T-cell (primary cell): ENCODE data around the gene JPH2. TPM values are rescaled to one million over a fixed set of nuclear protein-coding genes. Genes with fewer than 3 reads are reported as not detected.
A peak's percentile ranks its signal among the peaks of the same experiment; 100 is the strongest.

Source experiments
- ATAC-seq, 4 experiments: fragments of 200-7000 bp in 3 of 4; fragments of 150-1000 bp in 1 of 4; cut with Tn5 transposase; replicated peaks in 1 of 4; 1 replicate in 3 of 4; 2 replicates in 1 of 4; pipeline ENCODE4 v1.10.0; 2021; ENCODE audit warnings: moderate library complexity in 3 of 4, mild to moderate bottlenecking in 2 of 4, moderate number of reproducible peaks in 1 of 4
- CTCF ChIA-PET, 2 donors: fragments of 300-600 bp; sonication (Branson Sonifier 250); formaldehyde crosslinking; loops; one replicate each; lab custom pipeline; 2022; ENCODE audit warnings: antibody characterized with exemption in 2 of 2; lab: Charles Lee
- POLR2A ChIA-PET, 2 donors: fragments of 300-600 bp; sonication (Branson Sonifier 250); formaldehyde crosslinking; loops; one replicate each; lab custom pipeline; 2022; ENCODE audit warnings: antibody characterized with exemption in 2 of 2; lab: Charles Lee
- DNase-seq, 35 experiments: peaks; one replicate each; pipeline versions ENCODE4 v3.0.0 to v3.0.0-alpha.2; 2013 to 2023
- H3K27ac ChIP-seq: one replicate; pipeline ENCODE4 v1.5.1; 2013; ENCODE audit warnings: low read length
- H3K27me3 ChIP-seq, 2 experiments: replicated peaks in 1 of 2; 1 replicate in 1 of 2; 2 replicates in 1 of 2; pipeline versions ENCODE4 v1.6.1 to v1.7.0; 2013; ENCODE audit warnings: low read length in 1 of 2, mixed read lengths in 1 of 2; ENCODE audit not compliant: control insufficient read depth in 2 of 2, insufficient read depth in 2 of 2; ENCODE audit errors: extremely low read depth in 1 of 2
- H3K36me3 ChIP-seq, 2 donors: 1 replicate in 1 of 2; 2 replicates in 1 of 2; pipeline versions ENCODE4 v1.6.1 to v1.7.0; 2013; ENCODE audit warnings: low read length in 1 of 2; ENCODE audit not compliant: control insufficient read depth in 2 of 2, insufficient read depth in 1 of 2; ENCODE audit errors: extremely low read depth in 1 of 2
- H3K4me1 ChIP-seq, 2 experiments: 1 replicate in 1 of 2; 2 replicates in 1 of 2; pipeline versions ENCODE4 v1.6.1 to v1.7.0; 2013; ENCODE audit warnings: low read length in 2 of 2, mixed read lengths in 1 of 2; ENCODE audit not compliant: insufficient read depth in 2 of 2, control insufficient read depth in 1 of 2; ENCODE audit errors: extremely low read depth in 1 of 2
- H3K4me3 ChIP-seq, 2 donors: 1 replicate in 1 of 2; 2 replicates in 1 of 2; pipeline versions ENCODE4 v1.5.1 to v1.7.0; 2013; ENCODE audit warnings: mild to moderate bottlenecking in 2 of 2, low read length in 1 of 2, moderate library complexity in 1 of 2; ENCODE audit not compliant: control insufficient read depth in 1 of 2; ENCODE audit errors: extremely low read depth in 1 of 2
- H3K9me3 ChIP-seq: 2 replicates; pipeline ENCODE4 v1.7.0; 2013
- H3K27ac Mint-ChIP-seq, 2 donors: one replicate each; pipeline ENCODE4 v1.8.0; 2020 to 2021; ENCODE audit warnings: mild to moderate bottlenecking in 2 of 2, mixed read lengths in 2 of 2
- H3K27me3 Mint-ChIP-seq, 2 donors: one replicate each; pipeline ENCODE4 v1.8.0; 2021 to 2022; ENCODE audit warnings: mixed read lengths in 2 of 2
- H3K36me3 Mint-ChIP-seq: one replicate; pipeline ENCODE4 v1.8.0; 2021; ENCODE audit warnings: mixed read lengths
- H3K4me1 Mint-ChIP-seq, 3 donors: one replicate each; pipeline ENCODE4 v1.8.0; 2020 to 2022; ENCODE audit warnings: mixed read lengths in 3 of 3, mild to moderate bottlenecking in 1 of 3
- H3K4me3 Mint-ChIP-seq, 3 donors: one replicate each; pipeline ENCODE4 v1.8.0; 2020 to 2022; ENCODE audit warnings: mild to moderate bottlenecking in 3 of 3, mixed read lengths in 3 of 3, moderate library complexity in 3 of 3
- H3K9me3 Mint-ChIP-seq, 3 donors: one replicate each; pipeline ENCODE4 v1.8.0; 2020 to 2022; ENCODE audit warnings: mixed read lengths in 3 of 3
- WGBS: methylation state at CpG from one replicate; pipeline ENCODE4 v1.1.5; 2013; ENCODE audit warnings: missing lambda C conversion rate; ENCODE audit not compliant: insufficient coverage; 5-methylcytosine and 5-hydroxymethylcytosine counted together
- total RNA-seq, 35 experiments: library from RNA in 6 of 35; stranded (reverse) in 6 of 35; fragments of 120-200 nt in 1 of 35; gene quantifications; one replicate each; pipeline versions ENCODE4 v1.2.1 to v1.2.4 and lab custom pipeline; 2013 to 2026

The JPH2 gene
- total RNA-seq, 5 donors from 2014 or later (not counting 1 experiment from before 2014, with no cell fraction given) = 0.06 to 0.15 (median 0.09) TPM; not detected in 2

DNA sequence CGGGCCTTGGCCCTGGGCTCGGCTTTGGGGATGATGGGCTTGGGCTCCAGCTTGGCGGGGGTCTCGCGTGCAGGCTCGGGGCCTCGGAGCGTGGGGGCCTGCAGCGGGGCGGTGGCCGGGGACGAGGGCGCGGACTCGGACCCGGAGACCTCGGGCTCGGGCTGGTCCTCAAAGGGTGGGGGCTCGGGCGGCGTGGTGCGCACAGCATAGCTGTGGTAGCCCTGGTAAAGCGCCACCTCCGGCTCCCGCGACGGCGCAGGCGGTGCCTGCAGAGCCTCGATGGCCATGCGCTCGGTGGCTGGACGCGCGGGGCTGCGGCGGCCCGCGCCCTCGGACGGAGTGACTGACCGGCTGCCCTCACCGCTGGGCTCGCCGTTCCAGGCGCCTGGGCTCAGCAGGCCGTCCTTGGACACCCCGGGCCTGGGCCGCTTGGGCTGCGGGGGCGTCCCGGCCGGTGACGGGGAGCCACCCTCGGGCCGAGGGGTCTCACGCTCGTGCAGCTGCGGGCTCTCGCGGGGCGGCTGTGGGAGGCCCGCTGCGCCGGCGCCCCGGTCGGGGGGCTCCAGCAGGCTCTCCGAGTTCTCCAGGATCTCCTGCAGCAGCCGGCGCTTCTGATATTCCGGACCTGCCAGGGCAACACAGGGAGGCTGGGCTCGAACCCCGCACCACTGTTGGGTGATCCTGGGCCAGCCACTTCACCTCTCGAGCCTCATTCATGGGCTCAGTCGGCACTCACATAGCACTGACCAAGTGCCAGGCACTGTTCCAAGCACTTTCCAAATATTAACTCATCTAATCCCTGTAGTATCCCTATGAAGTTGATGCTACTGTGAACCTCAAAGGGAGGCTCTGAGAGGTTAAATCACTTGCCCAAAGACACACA is 71.0 kb downstream of the JPH2 start:
- no peak overlapping the region for H3K27ac Mint-ChIP-seq
- H3K4me1 ChIP-seq = peaks cover 0 to 4% of the 10 kb centered on the region in 2 experiments
- no peaks in the 10 kb centered on the region for H3K36me3 ChIP-seq
- WGBS = 38% methylated on average over 72 of the region's 76 CpGs
- H3K4me3 ChIP-seq = no peak overlapping the region
- H3K27ac ChIP-seq = no peak overlapping the region
- H3K4me1 Mint-ChIP-seq = peaks cover 0 to 5% (median 3%) of the 10 kb centered on the region in 3 donors
- no peaks in the 10 kb centered on the region for H3K9me3 Mint-ChIP-seq
- peaks cover 3 to 59% of the 10 kb centered on the region in 2 experiments for H3K27me3 ChIP-seq
- POLR2A ChIA-PET = no interaction called here
- CTCF ChIA-PET = interaction anchor here (0.6 to 2.6 kb wide), 5 partner anchors 11 to 74 kb away, joined by 3 to 37 read pairs (median 3); partner anchors contain the start of gene JPH2 (in 1 of the 2)
- peaks cover 37 to 42% of the 10 kb centered on the region in 2 donors for H3K27me3 Mint-ChIP-seq
- no peak for DNase-seq
- no peaks in the 10 kb centered on the region for H3K9me3 ChIP-seq
- no peaks in the 10 kb centered on the region for H3K36me3 Mint-ChIP-seq
- no peak overlapping the region for H3K4me3 Mint-ChIP-seq
- ATAC-seq = peak in 2 of 4 experiments; percentile 14 to 32

DNA sequence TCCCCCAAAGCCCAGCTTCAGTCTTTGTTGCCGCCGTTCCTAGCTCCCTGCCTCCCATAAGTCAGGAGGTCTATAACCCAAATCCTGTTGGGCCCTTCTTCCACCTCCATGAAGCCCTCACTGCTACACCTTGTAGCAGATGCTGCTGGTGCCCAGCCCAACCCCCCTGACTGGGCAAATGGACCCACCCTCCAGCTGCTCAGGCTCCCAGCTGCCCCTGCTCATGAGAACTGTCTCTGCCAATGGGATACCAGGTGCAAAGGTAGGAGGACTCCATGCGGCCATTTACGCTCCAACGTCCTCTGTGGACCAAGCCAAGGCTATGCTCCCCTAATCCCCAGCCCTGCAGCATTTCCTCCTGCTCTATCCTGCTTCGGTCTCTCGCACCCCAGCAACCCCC is 71.8 kb downstream of the JPH2 start:
- WGBS = 95% methylated on average over 7 of the region's 7 CpGs
- Mint-ChIP-seq H3K36me3 (no peaks in the 10 kb centered on the region), H3K4me1 (peaks cover 0 to 5% (median 3%) of the 10 kb centered on the region in 3 donors), H3K27me3 (peaks cover 34 to 48% of the 10 kb centered on the region in 2 donors), H3K4me3 (no peak overlapping the region), H3K9me3 (no peaks in the 10 kb centered on the region), H3K27ac (no peak overlapping the region)
- CTCF ChIA-PET = interaction anchor here in 1 of 2 donors (1.7 kb wide), 1 partner anchor 75 kb away, joined by 7 read pairs; no protein-coding TSS in a partner anchor
- no peak for ATAC-seq
- H3K27ac ChIP-seq = no peak overlapping the region
- POLR2A ChIA-PET = no interaction called here
- DNase-seq = no peak
- peaks cover 3 to 68% of the 10 kb centered on the region in 2 experiments for H3K27me3 ChIP-seq
- no peaks in the 10 kb centered on the region for H3K9me3 ChIP-seq
- H3K4me1 ChIP-seq = peaks cover 0 to 4% of the 10 kb centered on the region in 2 experiments
- H3K4me3 ChIP-seq = no peak overlapping the region
- no peaks in the 10 kb centered on the region for H3K36me3 ChIP-seq

DNA sequence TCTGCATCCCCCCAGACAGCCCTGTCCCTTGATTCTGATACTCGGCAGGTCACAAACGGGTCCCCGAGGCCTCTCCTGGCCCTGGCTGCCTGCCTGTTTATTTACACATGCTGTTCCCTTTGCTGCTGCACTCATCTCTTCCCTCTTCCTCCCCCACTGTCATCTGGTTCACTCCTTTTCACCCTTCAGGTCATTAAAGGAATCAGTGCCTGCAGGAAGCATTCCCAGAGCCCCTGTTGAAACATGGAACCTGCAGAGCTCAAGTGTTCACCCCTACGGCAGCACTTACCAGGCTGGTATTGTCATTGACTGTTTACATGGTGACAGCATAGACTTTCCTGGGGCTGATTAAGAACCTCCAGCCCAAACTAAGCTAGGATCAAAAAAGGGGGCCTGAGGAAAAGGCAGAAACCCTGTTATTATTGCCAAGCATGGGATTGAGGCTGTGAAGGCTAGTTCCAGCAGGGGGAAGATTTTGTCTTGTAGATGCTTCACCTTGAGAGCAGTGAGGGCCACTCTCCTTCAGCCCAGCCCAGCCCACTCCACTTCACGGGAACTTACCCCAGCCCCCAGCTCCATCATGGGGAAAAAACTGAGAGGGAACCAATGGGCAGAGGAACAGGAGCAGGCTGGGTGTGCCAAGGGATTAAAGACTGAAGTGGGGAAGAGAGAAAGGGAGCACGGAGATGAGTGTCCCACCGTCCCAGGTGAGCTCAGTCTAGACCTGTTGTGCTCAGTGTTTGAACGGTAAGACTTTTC is 73.2 kb downstream of the JPH2 start:
- H3K27ac ChIP-seq = no peak overlapping the region
- H3K36me3 Mint-ChIP-seq = no peaks in the 10 kb centered on the region

DNA sequence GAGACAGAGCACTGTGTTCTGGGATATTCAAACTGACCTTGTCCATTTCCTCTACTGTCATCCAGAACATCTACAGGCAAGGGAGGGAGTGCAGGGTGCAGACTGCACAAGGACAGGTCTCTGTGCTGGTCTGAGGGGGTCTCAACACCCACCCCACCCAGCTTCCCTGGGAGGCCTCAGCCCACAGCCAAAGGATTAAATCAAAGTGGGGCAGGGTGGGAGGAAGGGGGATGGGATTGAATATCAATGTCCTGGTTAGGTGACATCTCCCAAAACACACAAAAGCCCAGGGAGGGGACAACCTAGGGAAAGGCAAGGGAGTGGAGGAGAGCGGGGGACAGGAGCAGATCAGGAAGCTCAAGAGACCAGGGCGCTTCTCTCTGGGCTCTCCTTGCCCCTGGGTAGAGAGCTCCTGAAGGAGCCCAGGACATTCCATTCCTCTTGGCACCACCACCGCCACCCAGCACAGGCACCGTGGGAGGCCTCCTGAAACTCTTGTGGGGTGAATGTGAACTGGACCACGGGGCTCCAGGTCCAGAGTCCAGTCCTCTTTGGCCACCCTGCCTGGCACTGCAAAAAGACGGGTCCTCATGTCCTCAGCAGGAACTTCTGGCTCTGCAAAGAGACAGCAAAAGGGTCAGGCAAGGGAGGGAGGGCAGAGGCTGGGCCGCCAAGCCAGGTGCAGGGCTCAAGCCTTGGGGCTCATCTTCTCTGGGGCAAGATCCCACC is 73.9 kb downstream of the JPH2 start:
- ATAC-seq (no peak), DNase-seq (no peak)
- Mint-ChIP-seq H3K27ac (no peak overlapping the region), H3K36me3 (no peaks in the 10 kb centered on the region), H3K4me3 (no peak overlapping the region), H3K27me3 (peaks cover 30 to 62% of the 10 kb centered on the region in 2 donors), H3K9me3 (peaks cover 0 to 11% (median 4%) of the 10 kb centered on the region in 3 donors), H3K4me1 (peaks cover 0 to 5% (median 3%) of the 10 kb centered on the region in 3 donors)
- no peak overlapping the region for H3K4me3 ChIP-seq
- POLR2A ChIA-PET = no interaction called here
- peaks cover 0 to 4% of the 10 kb centered on the region in 2 experiments for H3K4me1 ChIP-seq
- peaks cover 2% of the 10 kb centered on the region for H3K9me3 ChIP-seq
- no peaks in the 10 kb centered on the region for H3K36me3 ChIP-seq
- no peak overlapping the region for H3K27ac ChIP-seq
- CTCF ChIA-PET = no interaction called here
- H3K27me3 ChIP-seq = peaks cover 3 to 69% of the 10 kb centered on the region in 2 experiments
- 58% methylated on average over 4 of the region's 7 CpGs for WGBS

More for the DNA sequence above, 73.2 kb downstream of the JPH2 start:
- no peak for ATAC-seq
- DNase-seq = no peak
- peaks cover 30 to 59% of the 10 kb centered on the region in 2 donors for H3K27me3 Mint-ChIP-seq
- H3K4me1 Mint-ChIP-seq = peaks cover 0 to 5% (median 3%) of the 10 kb centered on the region in 3 donors
- H3K27ac Mint-ChIP-seq = no peak overlapping the region
- peaks cover 0 to 4% (median 0%) of the 10 kb centered on the region in 3 donors for H3K9me3 Mint-ChIP-seq
- CTCF ChIA-PET = interaction anchor here in 1 of 2 donors (1.7 kb wide), 1 partner anchor 76 kb away, joined by 7 read pairs; no protein-coding TSS in a partner anchor
- Histone ChIP-seq H3K9me3 (no peaks in the 10 kb centered on the region), H3K4me3 (no peak overlapping the region), H3K4me1 (peaks cover 0 to 4% of the 10 kb centered on the region in 2 experiments), H3K27me3 (peaks cover 3 to 69% of the 10 kb centered on the region in 2 experiments), H3K36me3 (no peaks in the 10 kb centered on the region)
- no peak overlapping the region for H3K4me3 Mint-ChIP-seq
- POLR2A ChIA-PET = no interaction called here
- WGBS = 70% methylated on average over 2 of the region's 8 CpGs

DNA sequence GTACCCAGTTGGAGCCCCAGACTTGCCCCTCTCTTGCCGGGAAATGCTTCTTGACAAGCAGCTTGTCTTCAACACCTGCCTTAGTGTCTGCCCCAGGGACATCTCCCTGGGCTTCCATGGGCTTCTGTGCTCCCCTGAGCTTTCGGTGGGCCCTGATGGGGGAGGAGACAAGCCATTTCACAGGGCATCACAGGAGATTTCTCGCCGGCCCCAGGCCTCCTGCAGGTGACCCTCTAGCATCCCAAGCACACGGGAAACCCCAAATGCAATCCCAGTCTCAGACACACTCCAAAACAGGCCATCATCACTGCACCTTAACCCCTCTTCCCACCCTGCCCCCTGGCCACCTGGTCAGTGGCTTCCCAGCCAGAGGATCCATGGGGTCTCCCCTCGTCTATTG is 74.5 kb downstream of the JPH2 start:
- Histone ChIP-seq H3K27me3 (peaks cover 3 to 69% of the 10 kb centered on the region in 2 experiments), H3K4me3 (no peak overlapping the region), H3K27ac (no peak overlapping the region), H3K4me1 (peaks cover 0 to 4% of the 10 kb centered on the region in 2 experiments), H3K36me3 (no peaks in the 10 kb centered on the region), H3K9me3 (peaks cover 2% of the 10 kb centered on the region)
- Mint-ChIP-seq H3K4me3 (no peak overlapping the region), H3K4me1 (peaks cover 0 to 5% (median 3%) of the 10 kb centered on the region in 3 donors), H3K36me3 (no peaks in the 10 kb centered on the region), H3K27ac (no peak overlapping the region), H3K27me3 (peaks cover 27 to 59% of the 10 kb centered on the region in 2 donors), H3K9me3 (peaks cover 2 to 17% (median 10%) of the 10 kb centered on the region in 3 donors)
- WGBS = 79% methylated on average over 5 of the region's 6 CpGs
- DNase-seq = no peak
- CTCF ChIA-PET = no interaction called here
- no peak for ATAC-seq
- POLR2A ChIA-PET = no interaction called here
